ENCODE results near the gene ABLIM1.

The ABLIM1 gene

GRCh38 chr10:114392112-114392835 lies 265.8 kb downstream of the ABLIM1 start:
- Histone ChIP-seq H3K27ac (ENCODE audit: extremely low read depth, low read depth, low read length) (no peak overlapping the region), H3K9me3 (ENCODE audit: control insufficient read depth, insufficient read depth, low read depth, low read length) (no peaks in the 10 kb centered on the region), H3K4me1 (ENCODE audit: control insufficient read depth, insufficient read depth, low read length) (no peaks in the 10 kb centered on the region), H3K36me3 (ENCODE audit: control insufficient read depth in 2 of 2, insufficient read depth in 1 of 2, low read length in 2 of 2) (no peaks in the 10 kb centered on the region), H3K4me3 (ENCODE audit: low read depth, low read length) (no peak overlapping the region)
- ChIA-PET CTCF (no interaction called here), POLR2A (no interaction called here)
- TF ChIP-seq ZNF785 (tag by site-specific recombination; IDR thresholded peaks at IDR 0.05): no peak
- TF ChIP-seq ZBTB17 (tag by site-specific recombination; IDR thresholded peaks at IDR 0.05): no peak
- no peak for TF ChIP-seq KLF1 (tag by site-specific recombination; IDR thresholded peaks at IDR 0.05)
- no peak for TF ChIP-seq ZNF311 (tag by site-specific recombination; IDR thresholded peaks at IDR 0.05; ENCODE audit: borderline replicate concordance)
- TF ChIP-seq ZNF416 (tag by site-specific recombination; IDR thresholded peaks at IDR 0.05): no peak
- no peak for TF ChIP-seq ELK4 (IDR thresholded peaks at IDR 0.05; ENCODE audit: borderline replicate concordance, low read depth, low read length)
- TF ChIP-seq ZNF324 (tag by site-specific recombination; IDR thresholded peaks at IDR 0.05): no peak

- CTCF ChIA-PET: no interaction called here
- no peaks in the 10 kb centered on the region for H3K9me3 ChIP-seq (ENCODE audit: control insufficient read depth, insufficient read depth, low read depth, low read length)
- no peaks in the 10 kb centered on the region for H3K36me3 ChIP-seq (ENCODE audit: control insufficient read depth in 2 of 2, insufficient read depth in 1 of 2, low read length in 2 of 2)
- H3K4me3 ChIP-seq (ENCODE audit: low read depth, low read length): no peak overlapping the region
- POLR2A ChIA-PET: no interaction called here
- no peak overlapping the region for H3K27ac ChIP-seq (ENCODE audit: extremely low read depth, low read depth, low read length)
- TF ChIP-seq ZNF510 (tag by site-specific recombination; IDR thresholded peaks at IDR 0.05; ENCODE audit: insufficient replicate concordance) (no peak), ZNF23 (tag by site-specific recombination; IDR thresholded peaks at IDR 0.05; ENCODE audit: borderline replicate concordance) (no peak), ZBTB21 (tag by site-specific recombination; IDR thresholded peaks at IDR 0.05) (no peak)
- no peaks in the 10 kb centered on the region for H3K4me1 ChIP-seq (ENCODE audit: control insufficient read depth, insufficient read depth, low read length)
Observed at GRCh38 chr10:114391599-114391998, 266.5 kb downstream of the ABLIM1 start.

- H3K4me3 ChIP-seq (ENCODE audit: low read depth, low read length): no peak overlapping the region
- no peaks in the 10 kb centered on the region for H3K36me3 ChIP-seq (ENCODE audit: control insufficient read depth in 2 of 2, insufficient read depth in 1 of 2, low read length in 2 of 2)
- TF ChIP-seq PBX3 (CRISPR knock-in tag; IDR thresholded peaks at IDR 0.05) (no peak), ZNF148 (tag by site-specific recombination; IDR thresholded peaks at IDR 0.05; ENCODE audit: borderline replicate concordance) (no peak), ZNF76 (tag by site-specific recombination; IDR thresholded peaks at IDR 0.05; ENCODE audit: borderline replicate concordance, low read depth) (no peak), ZEB2 (tag by site-specific recombination; IDR thresholded peaks at IDR 0.05) (no peak), ZNF214 (tag by site-specific recombination; IDR thresholded peaks at IDR 0.05; ENCODE audit: borderline replicate concordance) (no peak), ZNF433 (tag by site-specific recombination; IDR thresholded peaks at IDR 0.05; ENCODE audit: low read depth) (no peak), ZNF785 (tag by site-specific recombination; IDR thresholded peaks at IDR 0.05) (no peak), ZNF513 (tag by site-specific recombination; IDR thresholded peaks at IDR 0.05) (no peak)
- POLR2A ChIA-PET: no interaction called here
- H3K27ac ChIP-seq (ENCODE audit: extremely low read depth, low read depth, low read length): no peak overlapping the region
- CTCF ChIA-PET: interaction anchor here (0.5 to 2.5 kb wide), 5 partner anchors 8 to 86 kb away, joined by 3 to 12 read pairs (median 4); no protein-coding TSS in a partner anchor
- H3K4me1 ChIP-seq (ENCODE audit: control insufficient read depth, insufficient read depth, low read length): no peaks in the 10 kb centered on the region
- no peaks in the 10 kb centered on the region for H3K9me3 ChIP-seq (ENCODE audit: control insufficient read depth, insufficient read depth, low read depth, low read length)
Observed at GRCh38 chr10:114389426-114389825, 268.6 kb downstream of the ABLIM1 start.
